Esophagus squamous epithelium (tissue), 5 donors: ENCODE measurements around the gene RTN4R. TPM values are rescaled to one million over a fixed set of nuclear protein-coding genes. Genes with fewer than 3 reads are reported as not detected.
"Not testable (repeated sequence)": the region's sequence is repeated elsewhere in the genome, so short reads cannot be mapped to it uniquely, and the experiment has no call there.

ENCODE experiments used
- DNase-seq: peaks from one replicate; lab custom pipeline; 2025; lab: John Stamatoyannopoulos, UW
- H3K27ac ChIP-seq, 4 donors: fragments of 200-600 bp; sonication (generic); one replicate each; pipeline ENCODE4 v1.5.1; 2016 to 2019; ENCODE audit warnings: mild to moderate bottlenecking in 1 of 4
- H3K27me3 ChIP-seq, 4 donors: fragments of 200-600 bp; sonication (generic); 1 replicate in 3 of 4; 2 replicates in 1 of 4; pipeline versions ENCODE4 v1.5.1 to v1.6.0; 2017 to 2021; ENCODE audit warnings: antibody characterized with exemption in 1 of 4
- H3K36me3 ChIP-seq, 3 donors: fragments of 200-600 bp; sonication (generic); one replicate each; pipeline ENCODE4 v1.5.1; 2016 to 2019
- H3K4me1 ChIP-seq, 3 donors: fragments of 200-600 bp; sonication (generic); one replicate each; pipeline ENCODE4 v1.5.1; 2017 to 2019
- H3K4me3 ChIP-seq, 4 donors: fragments of 200-600 bp; sonication (generic); 1 replicate in 3 of 4; 2 replicates in 1 of 4; pipeline ENCODE4 v1.5.1; 2016 to 2019; ENCODE audit warnings: mild to moderate bottlenecking in 2 of 4, moderate library complexity in 1 of 4
- H3K9me3 ChIP-seq, 3 donors: fragments of 200-600 bp; sonication (generic); one replicate each; pipeline ENCODE4 v1.5.1; 2016 to 2019
- CTCF ChIP-seq, 6 experiments: fragments of 450-650 bp in 4 of 6; fragments of 200-600 bp in 2 of 6; sonication (generic) in 2 of 6; IDR thresholded peaks; one replicate each; pipeline ENCODE4 v1.5.1; 2016 to 2019; ENCODE audit warnings: antibody characterized with exemption in 6 of 6, mild to moderate bottlenecking in 4 of 6, moderate library complexity in 4 of 6
- POLR2A ChIP-seq, 4 donors: fragments of 450-650 bp; IDR thresholded peaks; one replicate each; pipeline ENCODE4 v1.6.1; 2017; ENCODE audit warnings: antibody characterized with exemption in 4 of 4, mild to moderate bottlenecking in 4 of 4, moderate library complexity in 3 of 4
- WGBS, 2 donors: methylation state at CpG; one replicate each; pipeline ENCODE4 v1.1.5; 2018; 5-methylcytosine and 5-hydroxymethylcytosine counted together
- intact Hi-C: fragments of 100-400 bp; cut with DNase I; formaldehyde crosslinking; loops from one replicate; pipeline ENCODE4 v1.15.0; 2022
- total RNA-seq, 4 donors: library from RNA; depleted of rRNA; stranded (reverse); fragments of >200 nt; gene quantifications; one replicate each; pipeline ENCODE4 v1.1.0, GENCODE V29; 2016
- donor health status: DM: yes; HTN: yes; CAD: no.

Gene RTN4R
- total RNA-seq, 4 donors from 2014 or later: 0.97 to 3.9 (median 2.5) TPM

GRCh38 chr22:20285473-20286311, 17.6 kb upstream of the RTN4R start:
- intact Hi-C loops: loop anchor here (2.0 kb wide), 1 partner anchor 127 kb away; no protein-coding TSS in a partner anchor
- H3K4me1 ChIP-seq, H3K27ac ChIP-seq, DNase-seq, H3K36me3 ChIP-seq, H3K9me3 ChIP-seq, H3K4me3 ChIP-seq: not testable (repeated sequence)
- 40 to 100% methylated on average over 2 to 3 of the region's 12 CpGs for WGBS, 2 donors
- peaks cover 0 to 26% (median 0%) of the 10 kb centered on the region in 4 donors for H3K27me3 ChIP-seq
- peak; percentile 38 to 88 (median 75) for TF ChIP-seq CTCF (IDR thresholded peaks at IDR 0.05)

GRCh38 chr22:20284471-20285086, 16.5 kb upstream of the RTN4R start:
- Histone ChIP-seq H3K4me3 (no peak overlapping the region), H3K27me3 (peaks cover 0 to 17% (median 0%) of the 10 kb centered on the region in 4 donors), H3K27ac (no peak overlapping the region), H3K9me3 (no peaks in the 10 kb centered on the region), H3K36me3 (no peaks in the 10 kb centered on the region), H3K4me1 (no peaks in the 10 kb centered on the region)
- 67 to 77% methylated on average over 4 to 5 of the region's 13 CpGs for whole genome bisulfite sequencing, 2 donors
- no peak for TF ChIP-seq POLR2A (IDR thresholded peaks at IDR 0.05)
- intact Hi-C loops: loop anchor here (2.0 kb wide), 1 partner anchor 126 kb away; no protein-coding TSS in a partner anchor
- no peak for DNase-seq

- WGBS, 2 donors: 20% methylated on average over 1 of the region's 5 CpGs; no CpG with 5 or more reads in 1 of the 2 donors
Observed at GRCh38 chr22:20283674-20284066, 15.6 kb upstream of the RTN4R start.

GRCh38 chr22:20282901-20283673, 15.0 kb upstream of the RTN4R start:
- H3K27ac ChIP-seq: no peak overlapping the region
- no peaks in the 10 kb centered on the region for H3K36me3 ChIP-seq

More at GRCh38 chr22:20283674-20284066, 15.6 kb upstream of the RTN4R start:
- intact Hi-C loops: loop anchor here (2.0 kb wide), 1 partner anchor 125 kb away; no protein-coding TSS in a partner anchor
- Histone ChIP-seq H3K4me3 (no peak overlapping the region), H3K27ac (no peak overlapping the region), H3K36me3 (no peaks in the 10 kb centered on the region), H3K4me1 (no peaks in the 10 kb centered on the region), H3K27me3 (peaks cover 0 to 13% (median 0%) of the 10 kb centered on the region in 4 donors), H3K9me3 (no peaks in the 10 kb centered on the region)
- no peak for TF ChIP-seq CTCF (IDR thresholded peaks at IDR 0.05)
- TF ChIP-seq POLR2A (IDR thresholded peaks at IDR 0.05): no peak
- DNase-seq: no peak

More at GRCh38 chr22:20282901-20283673, 15.0 kb upstream of the RTN4R start:
- no peaks in the 10 kb centered on the region for H3K9me3 ChIP-seq
- no peak for TF ChIP-seq CTCF (IDR thresholded peaks at IDR 0.05)
- no peak for TF ChIP-seq POLR2A (IDR thresholded peaks at IDR 0.05)
- 60 to 70% methylated on average over 1 to 4 of the region's 15 CpGs for WGBS, 2 donors
- no peak overlapping the region for H3K4me3 ChIP-seq
- intact Hi-C loops: no loop called here
- H3K27me3 ChIP-seq: peaks cover 0 to 10% (median 0%) of the 10 kb centered on the region in 4 donors
- no peak for DNase-seq
- no peaks in the 10 kb centered on the region for H3K4me1 ChIP-seq
